Skeletal muscle tissue (tissue), 4 donors: ENCODE data around the gene BUD23. TPM values are rescaled to one million over a fixed set of nuclear protein-coding genes. Genes with fewer than 3 reads are reported as not detected.
A peak's percentile ranks its signal among the peaks of the same experiment; 100 is the strongest.
"Not testable (repeated sequence)": the region's sequence is repeated elsewhere in the genome, so short reads cannot be mapped to it uniquely, and the experiment has no call there.

Experiments used
- H3K27ac ChIP-seq: one replicate; pipeline ENCODE4 v1.7.0; 2013; ENCODE audit warnings: mild to moderate bottlenecking, low read depth, low read length, inconsistent platforms
- H3K27me3 ChIP-seq, 3 donors: one replicate each; pipeline ENCODE4 v1.7.0; 2013; ENCODE audit warnings: low read length in 3 of 3; ENCODE audit not compliant: control insufficient read depth in 3 of 3, insufficient read depth in 3 of 3
- H3K36me3 ChIP-seq, 3 donors: one replicate each; pipeline ENCODE4 v1.7.0; 2013; ENCODE audit warnings: low read length in 3 of 3; ENCODE audit not compliant: control insufficient read depth in 3 of 3, insufficient read depth in 3 of 3
- H3K4me1 ChIP-seq, 3 donors: one replicate each; pipeline ENCODE4 v1.7.0; 2013; ENCODE audit warnings: low read length in 3 of 3, mild to moderate bottlenecking in 3 of 3; ENCODE audit not compliant: control insufficient read depth in 3 of 3, insufficient read depth in 3 of 3
- H3K4me3 ChIP-seq, 3 donors: one replicate each; pipeline ENCODE4 v1.7.0; 2013; ENCODE audit warnings: low read length in 3 of 3
- H3K9ac ChIP-seq, 3 donors: one replicate each; pipeline ENCODE4 v1.7.0; 2013; ENCODE audit warnings: low read length in 3 of 3, mild to moderate bottlenecking in 3 of 3, moderate library complexity in 2 of 3, low read depth in 1 of 3
- H3K9me3 ChIP-seq, 3 donors: one replicate each; pipeline ENCODE4 v1.7.0; 2013; ENCODE audit warnings: low read length in 3 of 3; ENCODE audit not compliant: control insufficient read depth in 3 of 3
- total RNA-seq: library from RNA; depleted of rRNA; stranded (reverse); fragments of >200 nt; gene quantifications from one replicate; pipeline ENCODE4 v1.2.3, GENCODE V29; 2014
- donor health status: Osteomylitis.

BUD23 gene
- total RNA-seq, 1 donor from 2014 or later = 45.4 TPM

GRCh38 chr7:73717025-73717807 is 33.8 kb downstream of the BUD23 start:
- Histone ChIP-seq H3K27me3 (no peaks in the 10 kb centered on the region), H3K27ac (no peak overlapping the region), H3K4me3 (no peak overlapping the region), H3K9me3 (no peaks in the 10 kb centered on the region), H3K4me1 (peaks cover 23 to 34% (median 26%) of the 10 kb centered on the region in 3 donors), H3K36me3 (no peaks in the 10 kb centered on the region), H3K9ac (peak overlapping the region in 1 of 3 donors; percentile 33)

GRCh38 chr7:73717991-73718405 is 34.6 kb downstream of the BUD23 start:
- Histone ChIP-seq H3K27ac (no peak overlapping the region), H3K4me3 (no peak overlapping the region), H3K36me3 (no peaks in the 10 kb centered on the region), H3K4me1 (peaks cover 23 to 34% (median 26%) of the 10 kb centered on the region in 3 donors), H3K9ac (peak overlapping the region in 1 of 3 donors; percentile 85), H3K27me3 (no peaks in the 10 kb centered on the region), H3K9me3 (no peaks in the 10 kb centered on the region)

GRCh38 chr7:73718438-73718881 is 35.1 kb downstream of the BUD23 start:
- no peaks in the 10 kb centered on the region for H3K36me3 ChIP-seq
- H3K9ac ChIP-seq = peak overlapping the region; percentile 33 to 85 (median 74)
- peak overlapping the region; percentile 60 to 82 (median 74) for H3K4me3 ChIP-seq
- H3K9me3 ChIP-seq = no peaks in the 10 kb centered on the region
- H3K27ac ChIP-seq = no peak overlapping the region
- no peaks in the 10 kb centered on the region for H3K27me3 ChIP-seq
- peaks cover 23 to 34% (median 26%) of the 10 kb centered on the region in 3 donors for H3K4me1 ChIP-seq

GRCh38 chr7:73718905-73719805 is 35.8 kb downstream of the BUD23 start, which contains the start of gene STX1A:
TSS of gene STX1A (minus strand) at chr7:73719669. CDS start at chr7:73719631, 38 bp downstream.
- Histone ChIP-seq H3K4me1 (peaks cover 23 to 34% (median 26%) of the 10 kb centered on the region in 3 donors), H3K9me3 (no peaks in the 10 kb centered on the region), H3K27me3 (no peaks in the 10 kb centered on the region)

GRCh38 chr7:73719806-73720169 is 36.4 kb downstream of the BUD23 start:
- no peaks in the 10 kb centered on the region for H3K36me3 ChIP-seq
- H3K4me3 ChIP-seq = peak overlapping the region; percentile 48 to 70 (median 54)
- H3K4me1 ChIP-seq = peaks cover 23 to 34% (median 26%) of the 10 kb centered on the region in 3 donors
- no peaks in the 10 kb centered on the region for H3K27me3 ChIP-seq
- peak overlapping the region in 2 of 3 donors; percentile 43 to 68 for H3K9ac ChIP-seq
- H3K27ac ChIP-seq = no peak overlapping the region
- H3K9me3 ChIP-seq = no peaks in the 10 kb centered on the region

More at GRCh38 chr7:73718905-73719805, 35.8 kb downstream of the BUD23 start, which contains the start of gene STX1A:
- Histone ChIP-seq H3K9ac (peak within 1 kb of the TSS; percentile 65 to 85 (median 74)), H3K4me3 (peak within 1 kb of the TSS; percentile 60 to 82 (median 74)), H3K27ac (no peak within 1 kb of the TSS), H3K36me3 (no peaks in the 10 kb centered on the region)

- H3K27ac ChIP-seq, H3K27me3 ChIP-seq, H3K36me3 ChIP-seq, H3K4me3 ChIP-seq, H3K9me3 ChIP-seq: not testable (repeated sequence)
- Histone ChIP-seq H3K9ac (peak overlapping the region in 1 of 3 donors; percentile 68), H3K4me1 (peaks cover 23 to 34% (median 26%) of the 10 kb centered on the region in 3 donors)
Measured at GRCh38 chr7:73720443-73720842, 37.0 kb downstream of the BUD23 start.

GRCh38 chr7:73721377-73721817 is 38.0 kb downstream of the BUD23 start:
- Histone ChIP-seq H3K9ac (peak overlapping the region in 1 of 3 donors; percentile 16), H3K4me1 (peaks cover 23 to 37% (median 26%) of the 10 kb centered on the region in 3 donors), H3K27me3 (no peaks in the 10 kb centered on the region), H3K4me3 (no peak overlapping the region), H3K27ac (peak overlapping the region; percentile 49), H3K9me3 (no peaks in the 10 kb centered on the region), H3K36me3 (no peaks in the 10 kb centered on the region)

- H3K4me3 ChIP-seq, H3K9ac ChIP-seq, H3K36me3 ChIP-seq, H3K9me3 ChIP-seq, H3K27ac ChIP-seq, H3K27me3 ChIP-seq: not testable (repeated sequence)
- peaks cover 20 to 32% (median 21%) of the 10 kb centered on the region in 3 donors for H3K4me1 ChIP-seq
Measured at GRCh38 chr7:73722182-73722581, 38.8 kb downstream of the BUD23 start.

GRCh38 chr7:73722785-73723184 is 39.4 kb downstream of the BUD23 start:
- no peak overlapping the region for H3K27ac ChIP-seq
- peaks cover 0 to 4% (median 4%) of the 10 kb centered on the region in 3 donors for H3K27me3 ChIP-seq
- no peaks in the 10 kb centered on the region for H3K9me3 ChIP-seq
- H3K36me3 ChIP-seq = no peaks in the 10 kb centered on the region
- H3K4me3 ChIP-seq = no peak overlapping the region
- H3K4me1 ChIP-seq = peaks cover 20 to 26% (median 20%) of the 10 kb centered on the region in 3 donors
- no peak overlapping the region for H3K9ac ChIP-seq
